Ectodermal cell (in vitro differentiated cells): ENCODE measurements around the gene OPRL1.

Experiments used
- H3K27ac ChIP-seq: 2 replicates; pipeline ENCODE4 v1.7.0; 2013; ENCODE audit warnings: mild to moderate bottlenecking, low read depth, low read length; ENCODE audit not compliant: insufficient read depth, poor library complexity, severe bottlenecking
- H3K27me3 ChIP-seq: 2 replicates; pipeline ENCODE4 v1.7.0; 2013; ENCODE audit warnings: mild to moderate bottlenecking, low read length; ENCODE audit not compliant: insufficient read depth, control insufficient read depth, poor library complexity, severe bottlenecking
- H3K36me3 ChIP-seq: one replicate; pipeline ENCODE4 v1.7.0; 2013; ENCODE audit warnings: low read length; ENCODE audit not compliant: control insufficient read depth, insufficient read depth
- H3K4me1 ChIP-seq: one replicate; pipeline ENCODE4 v1.7.0; 2013; ENCODE audit warnings: low read length; ENCODE audit not compliant: control insufficient read depth, insufficient read depth
- H3K4me3 ChIP-seq: 2 replicates; pipeline ENCODE4 v1.7.0; 2013; ENCODE audit warnings: low read depth, low read length, control low read depth; ENCODE audit not compliant: insufficient read depth
- H3K9me3 ChIP-seq: 2 replicates; pipeline ENCODE4 v1.7.0; 2013; ENCODE audit warnings: mild to moderate bottlenecking, low read length, moderate library complexity; ENCODE audit not compliant: control insufficient read depth
- WGBS, 2 experiments: methylation state at CpG; one replicate each; pipeline ENCODE4 v1.1.7; 2013; ENCODE audit warnings: missing lambda C conversion rate in 2 of 2; 5-methylcytosine and 5-hydroxymethylcytosine counted together

Gene OPRL1

GRCh38 chr20:64037199-64037497, 42.7 kb upstream of the OPRL1 start:
- Histone ChIP-seq H3K4me1 (peaks cover 16% of the 10 kb centered on the region), H3K27me3 (peaks cover 56% of the 10 kb centered on the region), H3K36me3 (no peaks in the 10 kb centered on the region), H3K4me3 (no peak overlapping the region), H3K27ac (no peak overlapping the region), H3K9me3 (no peaks in the 10 kb centered on the region)
- 83 to 89% methylated on average over 3 of the region's 3 CpGs for WGBS, 2 experiments

DNA sequence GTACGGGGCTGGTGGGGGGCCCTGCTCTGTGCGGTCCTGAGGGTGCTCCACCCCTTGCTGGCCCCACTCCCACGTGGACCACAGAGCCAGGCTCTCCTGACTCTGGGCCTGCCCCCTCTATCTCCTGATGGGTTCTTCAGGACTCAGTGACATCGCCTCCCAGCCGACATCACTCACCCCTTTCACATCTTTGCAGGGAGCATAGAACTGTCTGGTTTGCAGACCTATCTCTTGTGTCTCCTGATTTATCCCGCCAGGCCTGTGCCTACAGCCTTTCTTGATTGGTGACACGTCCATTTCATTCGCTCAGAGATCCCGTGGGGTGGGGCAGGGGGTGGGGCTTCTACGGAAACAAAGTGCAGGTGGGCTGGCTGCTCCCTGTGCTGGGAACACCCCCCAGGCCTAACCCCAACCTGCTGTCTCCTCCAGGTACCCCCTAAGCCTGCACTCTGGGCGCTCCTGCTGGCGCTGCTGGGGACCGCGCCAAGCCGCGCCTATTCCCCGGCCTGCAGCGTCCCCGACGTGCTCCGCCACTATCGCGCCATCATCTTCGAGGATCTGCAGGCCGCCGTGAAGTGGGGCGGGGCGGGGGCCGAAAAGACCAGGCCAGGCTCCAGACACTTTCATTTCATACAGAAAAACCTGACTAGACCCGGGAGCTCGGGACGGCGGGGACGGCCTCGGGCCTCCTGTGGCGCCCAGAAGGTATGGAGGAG, 42.2 kb upstream of the OPRL1 start:
- no peaks in the 10 kb centered on the region for H3K9me3 ChIP-seq
- H3K4me3 ChIP-seq, result no peak overlapping the region
- H3K36me3 ChIP-seq, result no peaks in the 10 kb centered on the region
- WGBS, 2 experiments, result 19% methylated on average over 36 of the region's 36 CpGs
- H3K4me1 ChIP-seq, result peaks cover 19% of the 10 kb centered on the region
- no peak overlapping the region for H3K27ac ChIP-seq
- H3K27me3 ChIP-seq, result peaks cover 61% of the 10 kb centered on the region

- H3K27ac ChIP-seq, result no peak overlapping the region
- peak overlapping the region; percentile 46 for H3K4me3 ChIP-seq
- 3 to 4% methylated on average over 29 to 30 of the region's 30 CpGs for WGBS, 2 experiments
- H3K9me3 ChIP-seq, result no peaks in the 10 kb centered on the region
- H3K36me3 ChIP-seq, result no peaks in the 10 kb centered on the region
- H3K27me3 ChIP-seq, result peaks cover 65% of the 10 kb centered on the region
- peaks cover 19% of the 10 kb centered on the region for H3K4me1 ChIP-seq
Measured at GRCh38 chr20:64038224-64038564, 41.7 kb upstream of the OPRL1 start.

- peak overlapping the region; percentile 46 for H3K4me3 ChIP-seq
Measured at GRCh38 chr20:64038565-64039292, 41.2 kb upstream of the OPRL1 start.

GRCh38 chr20:64039293-64040160, 40.4 kb upstream of the OPRL1 start:
- H3K27ac ChIP-seq, result no peak overlapping the region
- no peaks in the 10 kb centered on the region for H3K36me3 ChIP-seq
- H3K9me3 ChIP-seq, result no peaks in the 10 kb centered on the region
- peak overlapping the region; percentile 46 for H3K4me3 ChIP-seq
- 22 to 24% methylated on average over 17 of the region's 17 CpGs for WGBS, 2 experiments
- H3K4me1 ChIP-seq, result peaks cover 19% of the 10 kb centered on the region
- peaks cover 78% of the 10 kb centered on the region for H3K27me3 ChIP-seq

More at GRCh38 chr20:64038565-64039292, 41.2 kb upstream of the OPRL1 start:
- H3K4me1 ChIP-seq, result peaks cover 19% of the 10 kb centered on the region
- WGBS, 2 experiments, result 1% methylated on average over 91 of the region's 91 CpGs
- H3K36me3 ChIP-seq, result no peaks in the 10 kb centered on the region
- peaks cover 70% of the 10 kb centered on the region for H3K27me3 ChIP-seq
- H3K9me3 ChIP-seq, result no peaks in the 10 kb centered on the region
- H3K27ac ChIP-seq, result no peak overlapping the region

- 86 to 88% methylated on average over 12 of the region's 12 CpGs for WGBS, 2 experiments
- Histone ChIP-seq H3K4me1 (peaks cover 24% of the 10 kb centered on the region), H3K27ac (no peak overlapping the region), H3K4me3 (no peak overlapping the region), H3K36me3 (no peaks in the 10 kb centered on the region), H3K9me3 (no peaks in the 10 kb centered on the region), H3K27me3 (peaks cover 87% of the 10 kb centered on the region)
Measured at GRCh38 chr20:64040231-64041039, 39.4 kb upstream of the OPRL1 start.

- H3K27me3 ChIP-seq, result peaks cover 95% of the 10 kb centered on the region
- WGBS, 2 experiments, result 75% methylated on average over 15 of the region's 15 CpGs
- H3K4me1 ChIP-seq, result peaks cover 22% of the 10 kb centered on the region
Measured at GRCh38 chr20:64041040-64041780, 38.7 kb upstream of the OPRL1 start.

DNA sequence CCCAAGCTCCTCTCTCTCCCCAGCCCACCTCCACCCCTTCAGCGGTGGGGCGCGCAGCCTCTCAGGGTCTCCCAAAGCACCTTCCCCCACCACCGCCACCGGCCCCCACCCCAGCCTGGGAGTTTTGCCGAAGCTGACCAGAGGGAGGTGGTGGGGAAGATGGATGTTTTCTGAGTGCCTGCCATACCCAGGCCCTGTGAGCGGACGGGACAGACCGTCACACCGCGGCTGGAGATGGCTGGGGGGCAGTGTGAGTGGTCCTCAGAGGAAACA, 38.2 kb upstream of the OPRL1 start:
- H3K27ac ChIP-seq, result no peak overlapping the region
- H3K27me3 ChIP-seq, result peaks cover 98% of the 10 kb centered on the region
- H3K36me3 ChIP-seq, result no peaks in the 10 kb centered on the region
- H3K4me3 ChIP-seq, result no peak overlapping the region
- no peaks in the 10 kb centered on the region for H3K9me3 ChIP-seq
- WGBS, 2 experiments, result 20 to 34% methylated on average over 7 to 11 of the region's 11 CpGs
- peaks cover 17% of the 10 kb centered on the region for H3K4me1 ChIP-seq

More at GRCh38 chr20:64041040-64041780, 38.7 kb upstream of the OPRL1 start:
- no peak overlapping the region for H3K4me3 ChIP-seq
- no peaks in the 10 kb centered on the region for H3K9me3 ChIP-seq
- H3K27ac ChIP-seq, result no peak overlapping the region
- H3K36me3 ChIP-seq, result no peaks in the 10 kb centered on the region

GRCh38 chr20:64042054-64042781, 37.7 kb upstream of the OPRL1 start:
- Histone ChIP-seq H3K9me3 (no peaks in the 10 kb centered on the region), H3K4me3 (peak overlapping the region; percentile 16), H3K36me3 (no peaks in the 10 kb centered on the region), H3K4me1 (peaks cover 16% of the 10 kb centered on the region), H3K27me3 (peaks cover 98% of the 10 kb centered on the region), H3K27ac (no peak overlapping the region)
- 5% methylated on average over 44 to 55 of the region's 55 CpGs for WGBS, 2 experiments
